Astrocyte (in vitro differentiated cells and primary cell): ENCODE data around the gene ATP2B2. TPM values are rescaled to one million over a fixed set of nuclear protein-coding genes. Genes with fewer than 3 reads are reported as not detected.
A peak's percentile ranks its signal among the peaks of the same experiment; 100 is the strongest.

Source experiments
- DNase-seq: peaks from one replicate; pipeline ENCODE4 v3.0.0-alpha.2; 2010; ENCODE audit warnings: low read depth
- FAIRE-seq: peaks from 2 replicates; lab custom pipeline; 2011; peaks lifted over from hg19 to GRCh38; lab: Jason Lieb, UNC
- H2AFZ ChIP-seq: 2 replicates; pipeline ENCODE4 v1.6.0; 2012; ENCODE audit warnings: low read depth, low read length, inconsistent platforms
- H3K27ac ChIP-seq: 2 replicates; pipeline ENCODE4 v1.5.1; 2011; ENCODE audit warnings: low read depth, low read length, inconsistent platforms
- H3K27me3 ChIP-seq: 2 replicates; pipeline ENCODE4 v1.6.0; 2011; ENCODE audit warnings: low read length, inconsistent platforms; ENCODE audit not compliant: insufficient read depth
- H3K36me3 ChIP-seq: 2 replicates; pipeline ENCODE4 v1.5.1; 2011; ENCODE audit warnings: low read length, inconsistent platforms; ENCODE audit not compliant: insufficient read depth
- H3K4me1 ChIP-seq: 2 replicates; pipeline ENCODE4 v1.5.1; 2011; ENCODE audit warnings: low read length, inconsistent platforms; ENCODE audit not compliant: insufficient read depth
- H3K4me2 ChIP-seq: 2 replicates; pipeline ENCODE4 v1.6.0; 2012; ENCODE audit warnings: low read length, inconsistent platforms
- H3K4me3 ChIP-seq: 2 replicates; pipeline ENCODE4 v1.5.1; 2011; ENCODE audit warnings: low read depth, mild to moderate bottlenecking, low read length, inconsistent platforms; ENCODE audit not compliant: insufficient read depth
- H3K79me2 ChIP-seq: 2 replicates; pipeline ENCODE4 v1.6.0; 2012; ENCODE audit warnings: mild to moderate bottlenecking, low read length, inconsistent platforms; ENCODE audit not compliant: insufficient read depth
- H3K9ac ChIP-seq: 2 replicates; pipeline ENCODE4 v1.6.0; 2012; ENCODE audit warnings: mild to moderate bottlenecking, low read length, inconsistent platforms
- H3K9me3 ChIP-seq: 2 replicates; pipeline ENCODE4 v1.5.1; 2012; ENCODE audit warnings: low read depth, mild to moderate bottlenecking, low read length, inconsistent platforms; ENCODE audit not compliant: insufficient read depth
- H4K20me1 ChIP-seq: 2 replicates; pipeline ENCODE4 v1.6.0; 2012; ENCODE audit warnings: low read length, inconsistent platforms; ENCODE audit not compliant: insufficient read depth
- H3K27ac Mint-ChIP-seq: one replicate; pipeline ENCODE4 v1.8.0; 2021; ENCODE audit warnings: mild to moderate bottlenecking, mixed read lengths; ENCODE audit not compliant: unreplicated experiment
- H3K27me3 Mint-ChIP-seq: one replicate; pipeline ENCODE4 v1.8.0; 2021; ENCODE audit warnings: low read depth, mixed read lengths; ENCODE audit not compliant: unreplicated experiment
- H3K36me3 Mint-ChIP-seq: one replicate; pipeline ENCODE4 v1.8.0; 2021; ENCODE audit warnings: low read depth, mixed read lengths; ENCODE audit not compliant: unreplicated experiment
- H3K4me1 Mint-ChIP-seq: one replicate; pipeline ENCODE4 v1.8.0; 2021; ENCODE audit warnings: low read depth, mixed read lengths; ENCODE audit not compliant: unreplicated experiment
- H3K4me3 Mint-ChIP-seq: one replicate; pipeline ENCODE4 v1.8.0; 2021; ENCODE audit warnings: mild to moderate bottlenecking, moderate library complexity, mixed read lengths; ENCODE audit not compliant: unreplicated experiment
- H3K9me3 Mint-ChIP-seq: one replicate; pipeline ENCODE4 v1.8.0; 2021; ENCODE audit warnings: mild to moderate bottlenecking, mixed read lengths; ENCODE audit not compliant: unreplicated experiment
- CTCF ChIP-seq: IDR thresholded peaks from 2 replicates; pipeline ENCODE4 v1.5.1; 2011; ENCODE audit warnings: low read depth, mild to moderate bottlenecking, inconsistent platforms, low read length, moderate library complexity; ENCODE audit not compliant: insufficient read depth
- EZH2 ChIP-seq: IDR thresholded peaks from 2 replicates; pipeline ENCODE4 v1.6.1; 2012; ENCODE audit warnings: mild to moderate bottlenecking, low read length, inconsistent platforms; ENCODE audit not compliant: insufficient read depth
- total RNA-seq: library from RNA; stranded (reverse); gene quantifications from 2 replicates; pipeline ENCODE4 v1.2.1, GENCODE V29; 2021

ATP2B2 gene
- total RNA-seq, 1 donor from 2014 or later: 0.05 TPM

GRCh38 chr3:10344944-10345575, 160.3 kb downstream of the ATP2B2 start:
- FAIRE-seq (no peak), DNase-seq (no peak)
- Histone ChIP-seq H3K4me2 (no peak overlapping the region), H3K27me3 (no peaks in the 10 kb centered on the region), H3K4me3 (no peak overlapping the region), H3K4me1 (no peaks in the 10 kb centered on the region), H3K36me3 (no peaks in the 10 kb centered on the region), H4K20me1 (no peaks in the 10 kb centered on the region), H3K27ac (no peak overlapping the region), H3K9ac (no peak overlapping the region), H2AFZ (no peak overlapping the region), H3K9me3 (no peaks in the 10 kb centered on the region), H3K79me2 (no peaks in the 10 kb centered on the region)
- Mint-ChIP-seq H3K9me3 (no peaks in the 10 kb centered on the region), H3K27ac (no peak overlapping the region), H3K4me1 (no peaks in the 10 kb centered on the region), H3K27me3 (peaks cover 71% of the 10 kb centered on the region), H3K4me3 (no peak overlapping the region), H3K36me3 (no peaks in the 10 kb centered on the region)
- TF ChIP-seq CTCF: no peak
- TF ChIP-seq EZH2: no peak

- no peak for DNase-seq
Measured at GRCh38 chr3:10344147-10344943, 161.0 kb downstream of the ATP2B2 start.

More at GRCh38 chr3:10344147-10344943, 161.0 kb downstream of the ATP2B2 start:
- Histone ChIP-seq H3K4me3 (no peak overlapping the region), H3K27me3 (no peaks in the 10 kb centered on the region), H3K4me2 (no peak overlapping the region), H3K79me2 (no peaks in the 10 kb centered on the region), H3K36me3 (no peaks in the 10 kb centered on the region), H3K27ac (no peak overlapping the region), H2AFZ (no peak overlapping the region), H3K9ac (no peak overlapping the region), H3K4me1 (no peaks in the 10 kb centered on the region), H3K9me3 (no peaks in the 10 kb centered on the region), H4K20me1 (no peaks in the 10 kb centered on the region)
- Mint-ChIP-seq H3K27me3 (peaks cover 70% of the 10 kb centered on the region), H3K27ac (peak overlapping the region; percentile 7), H3K4me3 (no peak overlapping the region), H3K36me3 (no peaks in the 10 kb centered on the region), H3K4me1 (no peaks in the 10 kb centered on the region), H3K9me3 (no peaks in the 10 kb centered on the region)
- FAIRE-seq: no peak
- TF ChIP-seq CTCF: peak; percentile 88
- no peak for TF ChIP-seq EZH2
